Gastroesophageal sphincter (tissue), 4 donors: ENCODE measurements around the gene HIP1. TPM values are rescaled to one million over a fixed set of nuclear protein-coding genes. Genes with fewer than 3 reads are reported as not detected.

Source experiments
- ATAC-seq: fragments of 150-250 bp; one replicate; pipeline ENCODE4 v1.9.1; 2016; ENCODE audit warnings: mild to moderate bottlenecking, moderate library complexity
- H3K27ac ChIP-seq, 4 donors: fragments of 200-600 bp; sonication (generic) in 3 of 4; 1 replicate in 3 of 4; 2 replicates in 1 of 4; pipeline ENCODE4 v1.5.1; 2016 to 2019
- H3K27me3 ChIP-seq: fragments of 200-600 bp; sonication (generic); one replicate; pipeline ENCODE4 v1.5.1; 2019
- H3K36me3 ChIP-seq, 2 donors: fragments of 200-600 bp; sonication (generic); one replicate each; pipeline ENCODE4 v1.5.1; 2019; ENCODE audit warnings: control low read depth in 1 of 2
- H3K4me1 ChIP-seq, 3 donors: fragments of 200-600 bp; sonication (generic); 1 replicate in 2 of 3; 2 replicates in 1 of 3; pipeline ENCODE4 v1.5.1; 2016 to 2019; ENCODE audit warnings: control low read depth in 2 of 3
- H3K4me3 ChIP-seq, 2 donors: fragments of 200-600 bp; sonication (generic); one replicate each; pipeline ENCODE4 v1.5.1; 2019; ENCODE audit warnings: mild to moderate bottlenecking in 1 of 2, moderate library complexity in 1 of 2
- H3K9me3 ChIP-seq, 3 donors: fragments of 200-600 bp; sonication (generic); one replicate each; pipeline ENCODE4 v1.5.1; 2017 to 2019; ENCODE audit warnings: control low read depth in 2 of 3
- CTCF ChIP-seq, 4 experiments: fragments of 200-600 bp in 2 of 4; fragments of 450-650 bp in 2 of 4; sonication (generic) in 1 of 4; IDR thresholded peaks; one replicate each; pipeline ENCODE4 v1.5.1; 2017 to 2019; ENCODE audit warnings: antibody characterized with exemption in 4 of 4, mild to moderate bottlenecking in 2 of 4, moderate library complexity in 2 of 4
- EP300 ChIP-seq: sonication (generic); formaldehyde crosslinking; IDR thresholded peaks from one replicate; pipeline ENCODE4 v1.6.1; 2017; ENCODE audit warnings: antibody characterized with exemption, mild to moderate bottlenecking
- POLR2A ChIP-seq, 2 donors: fragments of 450-650 bp; IDR thresholded peaks; one replicate each; pipeline ENCODE4 v1.6.1; 2017; ENCODE audit warnings: antibody characterized with exemption in 2 of 2, mild to moderate bottlenecking in 2 of 2, moderate library complexity in 1 of 2
- POLR2AphosphoS5 ChIP-seq: sonication (generic); formaldehyde crosslinking; IDR thresholded peaks from one replicate; pipeline ENCODE4 v1.6.1; 2017; ENCODE audit warnings: antibody characterized with exemption
- WGBS, 2 donors: methylation state at CpG; one replicate each; pipeline ENCODE4 v1.1.5; 2018; ENCODE audit warnings: low coverage in 1 of 2; 5-methylcytosine and 5-hydroxymethylcytosine counted together
- total RNA-seq, 4 donors: library from RNA; depleted of rRNA; stranded (reverse); fragments of >200 nt; gene quantifications; one replicate each; pipeline ENCODE4 v1.1.0, GENCODE V29; 2016

The HIP1 gene
- total RNA-seq, 4 donors from 2014 or later = 12.3 to 32.6 (median 22.6) TPM

GRCh38 chr7:75702515-75702914, 36.2 kb downstream of the HIP1 start:
- H3K27me3 ChIP-seq = no peaks in the 10 kb centered on the region
- H3K27ac ChIP-seq = no peak overlapping the region
- H3K4me1 ChIP-seq = no peaks in the 10 kb centered on the region
- H3K9me3 ChIP-seq = no peaks in the 10 kb centered on the region
- H3K4me3 ChIP-seq = no peak overlapping the region
- TF ChIP-seq CTCF (IDR thresholded peaks at IDR 0.05) = no peak
- no peak for TF ChIP-seq POLR2AphosphoS5
- TF ChIP-seq POLR2A (IDR thresholded peaks at IDR 0.05) = no peak
- TF ChIP-seq EP300 = no peak
- 89 to 93% methylated on average over 2 to 4 of the region's 4 CpGs for WGBS, 2 donors
- H3K36me3 ChIP-seq = peaks cover 0 to 15% of the 10 kb centered on the region in 2 donors
- no peak for ATAC-seq

DNA sequence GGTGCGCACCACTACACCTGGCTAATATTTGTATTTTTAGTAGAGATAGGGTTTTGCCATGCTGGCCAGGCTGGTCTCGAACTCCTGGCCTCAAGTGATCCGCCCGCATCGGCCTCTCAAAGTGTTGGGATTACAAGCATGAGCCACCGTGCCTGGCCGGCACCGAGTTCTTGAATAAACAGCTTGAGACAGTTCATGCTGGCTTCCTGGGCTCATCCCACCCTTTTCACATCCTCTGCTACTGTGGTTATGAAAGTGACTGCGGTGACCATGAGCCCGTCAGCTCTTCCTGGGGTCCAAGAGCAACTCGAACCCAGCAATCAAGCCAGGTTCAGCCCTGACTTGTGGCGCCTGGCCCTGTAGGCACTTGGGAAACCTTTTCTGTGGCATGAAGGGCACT, 38.7 kb downstream of the HIP1 start:
- no peaks in the 10 kb centered on the region for H3K9me3 ChIP-seq
- peaks cover 0 to 15% of the 10 kb centered on the region in 2 donors for H3K36me3 ChIP-seq
- TF ChIP-seq POLR2AphosphoS5 (no peak), POLR2A (IDR thresholded peaks at IDR 0.05) (no peak), CTCF (IDR thresholded peaks at IDR 0.05) (no peak), EP300 (no peak)
- H3K27ac ChIP-seq = no peak overlapping the region
- H3K4me3 ChIP-seq = no peak overlapping the region
- no peak for ATAC-seq
- H3K27me3 ChIP-seq = no peaks in the 10 kb centered on the region
- H3K4me1 ChIP-seq = peaks cover 0 to 4% (median 0%) of the 10 kb centered on the region in 3 donors
- WGBS, 2 donors = 95 to 100% methylated on average over 1 to 7 of the region's 12 CpGs

DNA sequence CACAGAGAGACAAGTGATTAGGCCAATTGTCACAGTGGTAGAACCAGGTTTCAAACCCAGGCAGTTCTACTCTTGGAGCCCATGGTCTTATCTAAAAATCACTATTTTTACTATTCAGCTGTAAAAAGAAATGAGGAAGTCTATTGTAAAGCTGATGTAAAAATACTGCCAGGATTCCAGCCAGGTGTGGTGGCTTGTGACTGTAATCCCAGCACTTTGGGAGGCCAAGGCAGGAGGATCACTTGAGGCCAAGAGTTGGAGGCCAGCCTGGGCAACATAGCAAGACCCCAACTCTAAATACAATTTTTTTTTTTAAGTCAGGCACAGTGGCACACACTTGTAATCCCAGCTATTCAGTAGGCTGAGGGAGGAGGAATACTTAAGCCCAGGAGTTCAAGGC, 40.4 kb downstream of the HIP1 start:
- ATAC-seq = no peak
- Histone ChIP-seq H3K4me1 (peaks cover 0 to 5% (median 0%) of the 10 kb centered on the region in 3 donors), H3K9me3 (no peaks in the 10 kb centered on the region), H3K27me3 (no peaks in the 10 kb centered on the region), H3K4me3 (no peak overlapping the region), H3K27ac (no peak overlapping the region), H3K36me3 (peaks cover 0 to 15% of the 10 kb centered on the region in 2 donors)
- TF ChIP-seq POLR2AphosphoS5 (no peak), POLR2A (IDR thresholded peaks at IDR 0.05) (no peak), EP300 (no peak), CTCF (IDR thresholded peaks at IDR 0.05) (no peak)

GRCh38 chr7:75696263-75697037, 42.3 kb downstream of the HIP1 start:
- Histone ChIP-seq H3K27ac (no peak overlapping the region), H3K4me3 (no peak overlapping the region), H3K36me3 (peaks cover 0 to 15% of the 10 kb centered on the region in 2 donors), H3K9me3 (no peaks in the 10 kb centered on the region), H3K4me1 (peaks cover 0 to 5% (median 0%) of the 10 kb centered on the region in 3 donors), H3K27me3 (no peaks in the 10 kb centered on the region)
- WGBS, 2 donors = 72 to 95% methylated on average over 2 of the region's 4 CpGs
- ATAC-seq = no peak
- no peak for TF ChIP-seq CTCF (IDR thresholded peaks at IDR 0.05)
- TF ChIP-seq POLR2A (IDR thresholded peaks at IDR 0.05) = no peak
